ENCODE data around the gene FOXC2.

DNA sequence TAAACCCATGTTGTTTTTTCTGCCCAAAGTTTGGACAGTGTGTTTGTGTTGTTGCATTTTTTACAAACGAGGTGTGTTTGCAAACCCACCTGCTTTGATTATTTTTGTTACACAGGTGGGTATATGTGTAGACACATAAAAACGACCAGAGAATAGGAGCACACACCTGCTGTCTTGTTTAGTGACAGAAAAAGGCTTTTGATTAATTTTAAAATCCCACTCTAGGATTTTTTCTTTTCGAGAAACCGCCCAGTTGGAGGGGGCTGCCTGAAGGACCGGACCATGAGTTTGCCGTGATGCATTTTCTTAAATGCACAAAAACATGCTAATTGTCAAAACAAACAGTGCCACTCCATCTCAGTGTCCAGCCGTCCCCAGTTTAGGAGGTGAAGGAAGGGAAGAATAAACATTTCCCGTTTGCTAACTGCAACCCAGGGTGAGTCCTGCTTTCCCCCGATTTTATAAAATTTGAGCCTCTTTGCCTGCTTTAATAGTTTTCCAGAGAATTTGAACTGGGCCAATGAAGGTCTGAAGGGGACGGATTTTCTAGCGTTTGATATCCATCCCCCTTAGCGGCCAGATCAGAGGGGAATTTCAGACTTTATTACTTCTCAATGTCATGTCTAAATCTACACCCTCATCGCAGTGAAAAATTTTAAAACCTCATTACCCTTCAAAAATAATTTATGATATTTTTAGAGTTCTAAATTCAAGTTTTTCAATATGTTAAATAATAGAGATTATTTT lies 3.2 kb downstream of the FOXC2 start:
- TF ChIP-seq, protein P1, sequence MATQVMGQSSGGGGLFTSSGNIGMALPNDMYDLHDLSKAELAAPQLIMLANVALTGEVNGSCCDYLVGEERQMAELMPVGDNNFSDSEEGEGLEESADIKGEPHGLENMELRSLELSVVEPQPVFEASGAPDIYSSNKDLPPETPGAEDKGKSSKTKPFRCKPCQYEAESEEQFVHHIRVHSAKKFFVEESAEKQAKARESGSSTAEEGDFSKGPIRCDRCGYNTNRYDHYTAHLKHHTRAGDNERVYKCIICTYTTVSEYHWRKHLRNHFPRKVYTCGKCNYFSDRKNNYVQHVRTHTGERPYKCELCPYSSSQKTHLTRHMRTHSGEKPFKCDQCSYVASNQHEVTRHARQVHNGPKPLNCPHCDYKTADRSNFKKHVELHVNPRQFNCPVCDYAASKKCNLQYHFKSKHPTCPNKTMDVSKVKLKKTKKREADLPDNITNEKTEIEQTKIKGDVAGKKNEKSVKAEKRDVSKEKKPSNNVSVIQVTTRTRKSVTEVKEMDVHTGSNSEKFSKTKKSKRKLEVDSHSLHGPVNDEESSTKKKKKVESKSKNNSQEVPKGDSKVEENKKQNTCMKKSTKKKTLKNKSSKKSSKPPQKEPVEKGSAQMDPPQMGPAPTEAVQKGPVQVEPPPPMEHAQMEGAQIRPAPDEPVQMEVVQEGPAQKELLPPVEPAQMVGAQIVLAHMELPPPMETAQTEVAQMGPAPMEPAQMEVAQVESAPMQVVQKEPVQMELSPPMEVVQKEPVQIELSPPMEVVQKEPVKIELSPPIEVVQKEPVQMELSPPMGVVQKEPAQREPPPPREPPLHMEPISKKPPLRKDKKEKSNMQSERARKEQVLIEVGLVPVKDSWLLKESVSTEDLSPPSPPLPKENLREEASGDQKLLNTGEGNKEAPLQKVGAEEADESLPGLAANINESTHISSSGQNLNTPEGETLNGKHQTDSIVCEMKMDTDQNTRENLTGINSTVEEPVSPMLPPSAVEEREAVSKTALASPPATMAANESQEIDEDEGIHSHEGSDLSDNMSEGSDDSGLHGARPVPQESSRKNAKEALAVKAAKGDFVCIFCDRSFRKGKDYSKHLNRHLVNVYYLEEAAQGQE (IDR thresholded peaks at IDR 0.05; ENCODE audit: insufficient read depth in 1 of 2, low read depth in 2 of 2, low read length in 2 of 2) = no peak
- TF ChIP-seq SIN3A (IDR thresholded peaks at IDR 0.05; ENCODE audit: borderline replicate concordance, insufficient read depth, low read length) (no peak; the same call in 1 of the 2 replicates), POLR2AphosphoS5 (IDR thresholded peaks at IDR 0.05; ENCODE audit: low read depth, low read length) (no peak), FOXP2 (optimal IDR thresholded peaks at IDR 0.05; ENCODE audit: borderline replicate concordance, extremely low read depth, extremely low read length, insufficient read depth) (no peak)

Data from PFSK-1 (cell line).